Right renal cortex interstitium (tissue), 3 donors: ENCODE measurements around the gene SIPA1L2. TPM values are rescaled to one million over a fixed set of nuclear protein-coding genes. Genes with fewer than 3 reads are reported as not detected.
"Not testable (repeated sequence)": the region's sequence is repeated elsewhere in the genome, so short reads cannot be mapped to it uniquely, and the experiment has no call there.

Source experiments
- DNase-seq, 3 donors: peaks; one replicate each; pipeline ENCODE4 v3.0.0-alpha.2; 2013; ENCODE audit warnings: low read depth in 3 of 3, low spot score in 2 of 3
- polyA plus RNA-seq, 3 donors: library from polyadenylated mRNA; unstranded; fragments of 120-200 nt; gene quantifications; one replicate each; pipeline ENCODE4 v1.2.1, GENCODE V29; 2013; ENCODE audit not compliant: insufficient read length in 3 of 3

Gene SIPA1L2
- polyA plus RNA-seq, 3 donors, result 29.0 to 31.2 (median 29.5) TPM

DNA sequence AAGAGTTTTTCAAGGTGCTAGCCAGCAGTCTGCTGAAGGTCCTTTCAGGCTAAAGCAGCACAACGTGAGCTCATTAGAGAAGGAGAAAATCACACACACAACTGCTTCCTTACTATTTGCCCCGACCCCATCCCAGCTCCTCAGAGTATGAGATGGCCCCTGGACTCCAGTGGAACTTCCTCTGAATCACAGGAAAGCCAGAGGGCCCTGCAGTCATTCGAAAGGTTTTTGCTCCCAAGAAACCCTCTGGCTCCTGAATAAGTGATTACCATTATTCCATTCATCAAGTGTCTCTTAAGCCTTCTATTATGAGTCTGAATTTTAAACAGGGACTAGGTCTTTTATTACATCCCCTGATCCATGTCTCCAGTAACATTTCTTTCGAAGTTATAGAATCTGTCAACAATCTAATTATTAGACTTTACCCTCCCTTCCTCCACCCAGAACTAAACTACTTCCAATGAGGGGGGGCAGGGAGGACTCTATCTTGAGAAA, 14.6 kb downstream of the SIPA1L2 start:
- DNase-seq, result no peak

DNA sequence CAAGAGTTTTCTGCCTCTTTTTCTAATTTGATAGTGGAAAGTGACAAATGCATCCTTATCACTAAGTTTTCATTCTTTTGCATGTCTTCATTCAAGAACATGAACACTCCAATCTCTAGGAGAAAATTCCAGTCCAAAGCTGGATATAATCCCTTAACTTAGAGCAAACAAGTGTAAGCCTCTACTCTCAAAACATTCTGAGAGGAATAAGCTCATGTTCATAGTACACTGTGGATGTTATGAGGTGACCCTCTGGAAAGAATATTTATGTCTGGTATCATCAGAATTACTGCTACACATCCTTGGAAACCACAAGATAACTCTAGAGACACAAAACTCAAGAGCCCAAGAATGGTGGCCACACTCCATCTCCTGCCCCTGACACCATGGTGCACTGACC, 15.1 kb downstream of the SIPA1L2 start:
- DNase-seq, result no peak

DNA sequence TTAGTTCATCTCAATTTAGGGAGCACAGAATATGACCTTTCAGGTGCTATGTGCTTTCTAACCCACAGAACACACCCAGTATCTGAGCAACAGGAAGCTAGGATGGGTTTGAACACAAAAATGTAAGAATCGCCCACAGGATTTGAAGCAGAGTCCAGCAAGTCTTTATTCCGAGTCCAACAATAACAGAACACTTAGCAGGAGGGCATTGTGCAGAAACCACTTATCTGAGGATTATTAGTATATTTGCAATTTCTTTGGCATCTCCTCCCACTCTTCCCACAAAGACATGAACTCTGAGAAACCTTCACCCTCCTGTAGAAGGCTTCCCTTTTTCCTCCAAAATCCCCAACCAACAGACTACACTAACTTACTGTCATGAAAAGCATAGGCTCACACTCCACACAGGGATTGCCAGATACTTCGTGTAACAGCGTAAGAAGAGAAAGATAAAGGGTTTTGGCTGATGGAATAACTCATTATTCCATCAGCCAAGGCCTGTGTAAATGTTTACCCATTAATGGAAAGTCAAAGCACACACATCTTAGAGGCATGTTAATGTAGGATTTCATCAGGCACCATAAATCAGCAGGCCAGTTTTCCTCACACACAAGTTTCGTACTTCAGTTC, 16.1 kb downstream of the SIPA1L2 start:
- DNase-seq, result no peak

DNA sequence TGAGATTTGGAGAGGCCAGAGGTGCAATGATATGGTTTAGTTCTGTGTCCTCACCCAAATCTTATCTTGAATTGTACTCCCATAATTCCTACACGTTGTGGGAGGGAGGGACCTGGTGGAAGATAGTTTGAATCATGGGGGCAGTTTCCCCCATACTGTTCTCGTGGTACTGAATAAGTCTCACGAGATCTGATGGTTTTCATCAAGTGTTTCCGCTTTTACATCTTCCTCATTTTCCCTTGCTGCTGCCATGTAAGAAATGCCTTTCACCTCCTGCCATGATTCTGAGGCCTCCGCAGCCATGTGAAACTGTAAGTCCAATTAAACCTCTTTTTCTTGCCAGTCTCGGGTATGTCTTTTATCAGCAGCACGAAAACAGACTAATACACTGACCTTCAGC, 17.1 kb downstream of the SIPA1L2 start:
- DNase-seq, result not testable (repeated sequence)

DNA sequence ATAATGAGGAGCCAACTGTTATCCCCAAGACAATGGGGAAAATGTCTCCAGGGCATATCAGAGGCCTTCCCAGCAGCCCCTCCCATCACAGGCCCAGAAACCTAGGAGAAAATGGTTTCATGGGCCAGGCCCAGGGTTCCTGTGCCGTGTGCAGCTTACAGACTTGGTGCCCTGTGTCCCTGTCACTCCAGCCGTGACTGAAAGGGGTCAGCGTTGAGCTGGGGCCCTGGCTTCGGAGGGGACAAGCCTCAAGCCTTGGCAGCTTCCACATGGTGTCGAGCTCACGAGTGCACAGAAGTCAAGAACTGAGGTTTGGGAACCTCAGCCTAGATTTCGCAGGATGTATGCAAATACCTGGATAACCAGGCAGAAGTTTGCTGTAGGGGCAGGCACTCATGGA, 18.1 kb downstream of the SIPA1L2 start:
- DNase-seq, result no peak

DNA sequence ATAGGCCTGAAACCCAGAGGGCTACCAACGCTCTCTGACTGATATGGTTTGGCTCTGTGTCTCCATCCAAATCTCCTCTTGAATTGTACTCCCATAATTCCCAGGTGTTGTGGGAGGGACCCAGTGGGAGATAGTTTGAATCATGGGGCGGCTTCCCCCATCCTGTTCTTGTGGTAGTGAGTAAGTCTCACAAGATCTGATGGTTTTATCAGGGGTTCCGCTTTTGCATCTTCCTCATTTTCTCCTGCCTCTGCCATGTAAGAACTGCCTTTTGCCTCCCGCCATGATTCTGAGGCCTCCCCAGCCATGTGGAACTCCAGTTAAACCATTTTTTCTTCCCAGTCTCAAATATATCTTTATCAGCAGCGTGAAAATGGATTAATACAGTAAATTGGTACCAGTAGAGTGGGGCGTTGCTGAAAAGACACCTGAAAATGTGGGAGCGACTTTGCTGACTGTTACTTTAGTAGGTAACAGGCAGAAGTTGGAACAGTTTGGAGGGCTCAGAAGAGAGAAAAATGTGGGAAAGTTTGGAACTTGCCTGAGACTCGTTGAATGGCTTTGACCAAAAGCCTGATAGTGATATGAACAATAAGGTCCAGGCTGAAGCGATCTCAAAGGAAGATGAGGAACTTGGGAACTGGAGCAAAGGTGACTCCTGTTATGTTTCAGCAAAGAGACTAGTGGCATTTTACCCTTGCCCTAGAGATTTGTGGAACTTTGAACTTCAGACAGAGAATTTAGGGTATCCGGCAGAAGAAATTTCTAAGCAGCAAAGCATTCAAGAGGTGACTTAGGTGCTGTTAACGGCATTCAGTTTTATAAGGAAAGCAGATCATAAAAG, 18.8 kb downstream of the SIPA1L2 start:
- not testable (repeated sequence) for DNase-seq

DNA sequence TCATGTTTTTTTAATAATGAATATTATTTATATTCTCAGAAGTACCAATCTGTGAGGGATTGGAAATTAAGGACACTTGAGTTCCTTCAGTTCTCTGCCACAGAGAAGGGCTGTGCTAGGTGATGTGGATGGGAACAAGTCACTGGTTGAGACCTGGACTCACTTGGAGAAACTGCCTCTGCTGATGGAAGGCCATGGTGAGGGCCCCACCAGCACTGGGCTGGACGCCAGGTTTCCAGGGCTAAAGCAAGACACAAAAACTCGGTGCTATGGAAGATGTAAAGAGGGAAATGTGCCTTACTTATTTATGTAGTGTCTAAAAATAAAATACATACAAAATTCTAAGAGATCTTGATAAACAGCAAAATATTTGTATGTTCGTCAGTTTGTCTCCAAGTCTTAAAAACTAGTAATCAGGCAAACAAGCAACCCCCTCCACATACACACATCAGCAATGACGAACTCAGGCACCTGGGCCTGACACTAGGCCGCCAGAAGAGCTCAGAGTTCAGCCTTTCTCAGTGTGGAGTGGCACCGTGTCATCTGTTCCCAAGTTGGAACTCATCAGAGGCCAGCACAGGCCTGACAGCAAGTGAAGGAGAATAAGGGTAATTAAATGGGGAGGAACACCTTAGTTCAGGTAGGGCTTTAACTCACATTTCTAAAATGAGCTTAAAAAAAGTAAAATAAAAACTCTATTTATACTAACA, 19.6 kb downstream of the SIPA1L2 start:
- no peak for DNase-seq

DNA sequence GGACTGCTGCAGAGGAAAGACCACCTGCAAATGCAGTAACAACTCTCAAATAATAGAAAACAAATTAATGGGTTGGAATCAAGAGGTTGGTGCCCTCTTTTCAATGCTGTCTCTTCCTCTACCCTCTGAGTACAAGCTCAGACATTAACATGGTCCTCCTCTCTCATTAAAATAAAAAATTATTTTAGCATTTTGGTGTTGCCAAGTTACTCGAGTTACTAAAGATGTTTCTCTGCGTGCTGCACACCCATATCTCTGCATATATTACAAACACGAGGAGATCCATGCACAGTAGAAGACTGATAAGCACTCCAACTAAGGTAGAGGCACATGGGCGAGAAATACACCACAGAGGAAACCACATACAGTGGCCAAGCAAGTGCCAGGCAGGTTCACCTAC, 21.5 kb downstream of the SIPA1L2 start:
- DNase-seq, result no peak

DNA sequence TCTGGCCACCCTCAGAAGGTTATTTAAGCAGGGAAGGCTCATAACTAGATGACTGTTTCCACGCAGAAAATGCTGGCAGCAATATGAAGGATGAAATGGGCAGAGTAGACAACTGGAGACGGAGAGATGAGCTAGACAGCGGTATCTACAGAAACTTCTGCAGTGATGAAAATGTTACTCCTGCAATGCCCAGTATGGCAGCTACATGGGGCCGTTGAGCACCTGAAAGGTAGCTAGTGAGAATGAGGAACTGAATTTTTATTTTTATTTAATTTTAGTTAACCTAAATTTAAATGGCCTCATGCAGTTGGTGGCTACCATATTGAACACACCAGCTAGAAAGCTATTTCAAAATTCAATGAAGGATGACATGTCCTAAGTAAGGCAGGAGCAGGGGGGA, 27.3 kb downstream of the SIPA1L2 start:
- no peak for DNase-seq

DNA sequence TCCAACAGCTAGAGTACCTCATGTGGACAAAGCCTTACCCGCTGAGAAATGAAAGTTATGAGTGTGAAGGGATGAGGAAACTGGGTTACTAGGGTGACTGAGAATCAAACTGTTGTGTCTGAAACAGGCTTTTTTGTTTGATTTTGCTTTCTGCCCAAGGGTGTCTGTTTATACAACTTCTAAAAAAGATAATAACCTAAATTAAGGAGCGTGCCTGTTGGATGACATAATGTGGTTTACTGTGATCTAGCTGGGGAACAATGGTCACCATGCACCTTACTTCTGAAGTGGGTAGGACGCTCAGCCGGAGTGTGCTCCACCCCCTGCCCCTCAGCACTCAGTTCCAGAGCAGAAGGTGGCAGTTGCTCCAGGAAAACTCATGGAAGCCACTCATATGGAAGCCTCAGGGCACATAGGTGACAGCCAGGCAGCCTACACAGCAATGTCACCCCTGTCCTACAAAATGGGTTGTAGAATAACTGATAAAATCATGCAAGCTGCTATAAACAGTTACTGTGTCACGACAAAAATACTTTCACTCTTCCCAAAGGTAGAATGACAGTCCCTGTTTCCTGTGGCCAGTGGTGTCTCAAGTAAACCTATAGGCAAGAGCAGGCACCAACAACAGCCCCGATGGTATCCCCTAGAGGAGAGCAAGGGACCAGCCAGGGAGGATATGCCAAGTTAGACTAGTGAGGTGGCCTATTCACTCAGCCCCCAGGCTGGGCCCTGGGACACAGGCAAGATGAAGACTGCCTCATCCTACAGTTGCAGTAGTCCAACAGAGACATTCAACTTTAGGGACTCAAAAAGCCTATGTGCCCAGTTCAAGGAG, 29.3 kb downstream of the SIPA1L2 start:
- DNase-seq, result no peak

DNA sequence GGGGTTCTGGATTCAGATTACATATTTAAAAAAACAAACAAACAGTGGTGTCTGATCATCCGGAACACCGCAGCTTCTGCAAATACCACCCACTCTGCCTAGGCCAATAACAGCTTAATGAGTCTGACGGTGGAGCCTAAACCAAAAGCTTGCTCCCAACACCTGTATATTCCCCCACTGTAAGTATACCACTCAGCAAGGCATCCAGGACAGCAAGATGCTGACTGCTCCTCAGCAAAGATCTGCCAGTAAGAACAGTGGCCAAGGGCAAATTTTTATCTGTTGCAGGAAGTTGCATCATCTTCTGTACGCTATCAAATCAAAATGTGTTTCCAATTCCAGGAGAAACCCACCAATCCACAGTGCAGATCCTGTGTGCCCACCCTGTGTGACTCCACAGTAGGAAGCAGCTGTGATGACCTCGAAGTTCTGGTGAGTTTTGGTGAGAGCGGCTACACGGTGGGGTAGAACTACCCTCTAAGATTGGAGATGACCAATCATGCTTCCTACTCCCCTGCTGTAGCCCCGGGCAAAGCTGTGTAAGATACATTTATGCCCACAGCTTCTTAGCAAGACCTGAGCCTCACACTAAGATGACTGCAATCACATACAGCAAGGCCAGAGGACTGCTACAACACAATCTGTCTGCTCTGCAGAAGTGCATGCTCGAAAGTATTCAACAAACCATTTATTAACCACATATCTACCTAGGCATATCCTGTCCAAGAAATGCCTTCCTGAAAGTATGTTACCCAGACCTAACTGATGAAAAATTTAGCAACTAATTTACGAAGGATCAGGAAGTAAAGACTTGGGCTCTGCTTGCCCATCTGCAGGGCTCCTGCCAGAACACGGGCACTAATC, 30.5 kb downstream of the SIPA1L2 start:
- no peak for DNase-seq

DNA sequence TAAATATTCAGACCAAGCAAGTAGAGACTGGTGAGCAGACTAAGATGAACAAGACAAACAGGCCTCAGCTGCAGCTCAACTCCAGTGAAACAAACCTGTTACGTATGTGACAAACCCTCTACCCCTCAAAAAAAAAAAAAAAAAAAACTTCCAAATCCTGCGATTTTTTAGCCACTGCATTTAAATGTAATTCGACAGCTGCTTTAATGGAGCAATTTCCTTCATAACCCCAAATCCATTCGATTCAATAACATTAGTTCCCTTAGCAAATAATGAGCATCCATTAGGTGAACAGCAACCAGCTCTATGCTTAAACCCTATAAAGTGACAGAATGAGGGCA, 31.1 kb downstream of the SIPA1L2 start:
- no peak for DNase-seq

DNA sequence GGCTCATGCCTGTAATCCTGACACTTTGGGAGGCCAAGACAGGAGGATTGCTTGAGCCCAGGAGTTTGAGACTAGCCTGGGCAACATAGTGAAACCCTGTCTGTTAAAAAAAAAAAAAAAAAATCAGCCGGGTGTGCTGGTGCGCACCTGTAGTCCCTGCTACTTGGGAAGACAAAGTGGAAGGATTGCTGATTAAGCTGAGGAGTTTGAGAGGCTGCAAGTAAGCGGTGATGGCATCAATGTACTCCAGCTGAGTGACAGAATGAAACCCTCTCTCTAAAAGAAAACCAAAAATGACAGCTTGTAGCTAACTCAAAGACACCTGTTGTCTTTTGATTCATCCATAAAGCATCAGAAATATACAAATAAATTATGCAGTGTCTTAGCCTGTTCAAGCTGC, 31.8 kb downstream of the SIPA1L2 start:
- DNase-seq, result no peak

DNA sequence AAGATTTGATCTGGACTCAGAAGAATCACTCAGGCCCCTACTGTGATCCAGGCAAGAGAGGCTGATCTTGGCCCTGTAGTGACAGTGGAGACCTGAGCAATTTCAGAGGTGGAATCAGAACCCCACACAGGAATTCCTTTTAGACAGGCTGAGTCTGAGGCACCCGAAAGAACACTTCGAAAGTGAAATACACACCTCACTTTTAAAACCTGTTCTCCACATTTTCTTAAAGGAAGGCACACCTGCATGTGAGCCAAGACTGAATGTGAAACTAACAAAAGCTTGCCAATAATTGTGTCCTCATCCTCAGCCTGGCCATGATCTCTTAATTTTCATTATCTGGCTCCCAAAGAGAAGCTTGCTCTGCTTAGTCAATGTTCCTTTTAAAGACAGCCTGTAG, 32.2 kb downstream of the SIPA1L2 start:
- DNase-seq, result no peak

DNA sequence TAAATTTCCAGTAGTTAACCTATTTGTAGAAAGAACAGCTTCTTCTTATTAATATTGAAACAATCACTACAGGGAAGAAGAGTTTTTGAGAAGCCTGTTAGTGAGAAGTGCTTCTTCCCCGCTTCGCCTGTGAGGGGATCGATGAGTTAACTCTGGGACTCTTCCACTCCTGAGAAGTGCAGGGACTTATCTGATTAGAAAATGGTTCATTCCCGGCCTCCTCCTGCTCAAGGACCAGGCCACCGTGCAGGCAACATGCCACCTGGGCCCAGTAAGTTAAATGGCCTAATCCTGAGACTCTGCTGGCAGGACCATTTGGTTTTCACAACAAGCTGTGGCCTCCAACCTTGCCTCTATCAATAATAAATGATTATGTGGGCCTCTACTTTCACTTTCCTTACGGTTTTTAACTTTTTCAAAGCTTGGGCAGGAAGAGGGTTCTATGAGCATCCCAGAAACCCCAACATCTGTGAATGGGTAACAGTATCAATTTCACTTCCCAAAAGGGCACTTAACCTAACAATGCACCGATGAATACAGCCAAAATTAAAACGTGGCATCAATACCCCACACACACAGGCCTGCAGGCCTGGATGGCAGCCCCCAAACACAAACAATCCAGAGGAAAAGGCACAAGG, 33.1 kb downstream of the SIPA1L2 start:
- no peak for DNase-seq

DNA sequence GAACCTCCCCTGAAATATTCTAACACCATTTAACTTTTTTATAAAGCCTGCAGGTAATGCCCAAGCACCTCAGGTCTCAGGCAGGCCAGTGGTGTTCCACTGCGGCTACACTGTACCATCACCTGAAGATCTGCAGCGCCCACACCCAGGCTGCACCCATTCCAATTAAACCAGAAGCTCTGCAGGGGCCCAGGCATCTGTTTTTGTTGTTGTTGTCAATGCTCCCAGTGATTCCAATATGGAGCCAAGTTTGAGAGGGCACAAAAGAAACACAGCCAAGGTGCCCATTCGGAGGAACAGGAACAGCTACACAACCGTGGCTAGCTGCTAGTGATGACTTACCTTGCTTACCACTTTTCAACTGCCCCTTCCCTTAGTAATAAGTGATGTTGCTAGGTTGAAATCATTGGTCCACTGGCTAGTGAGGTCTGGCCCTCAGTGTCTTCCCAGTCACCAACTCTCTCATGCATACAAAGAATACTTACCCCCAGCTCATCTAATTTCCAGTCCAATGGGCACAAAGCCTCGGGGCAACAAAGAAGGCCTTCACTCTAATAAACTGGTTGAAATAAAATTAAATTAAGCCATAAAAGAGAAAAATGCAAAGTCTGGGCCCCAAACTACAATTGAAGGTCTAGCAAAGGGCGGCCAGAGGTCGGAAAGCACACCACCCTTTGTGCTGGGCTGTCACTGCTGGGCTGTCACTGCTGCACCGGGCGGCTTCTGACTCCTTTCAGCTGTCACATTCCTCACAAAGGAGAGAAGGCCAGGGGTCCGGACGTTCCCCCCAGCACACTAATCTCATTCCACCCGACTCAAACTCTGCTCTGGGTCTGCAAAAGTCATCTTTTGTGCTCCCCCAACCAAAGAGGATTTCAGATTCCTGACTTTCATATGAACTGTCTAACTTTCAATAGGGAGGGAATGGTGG, 34.9 kb downstream of the SIPA1L2 start:
- no peak for DNase-seq

DNA sequence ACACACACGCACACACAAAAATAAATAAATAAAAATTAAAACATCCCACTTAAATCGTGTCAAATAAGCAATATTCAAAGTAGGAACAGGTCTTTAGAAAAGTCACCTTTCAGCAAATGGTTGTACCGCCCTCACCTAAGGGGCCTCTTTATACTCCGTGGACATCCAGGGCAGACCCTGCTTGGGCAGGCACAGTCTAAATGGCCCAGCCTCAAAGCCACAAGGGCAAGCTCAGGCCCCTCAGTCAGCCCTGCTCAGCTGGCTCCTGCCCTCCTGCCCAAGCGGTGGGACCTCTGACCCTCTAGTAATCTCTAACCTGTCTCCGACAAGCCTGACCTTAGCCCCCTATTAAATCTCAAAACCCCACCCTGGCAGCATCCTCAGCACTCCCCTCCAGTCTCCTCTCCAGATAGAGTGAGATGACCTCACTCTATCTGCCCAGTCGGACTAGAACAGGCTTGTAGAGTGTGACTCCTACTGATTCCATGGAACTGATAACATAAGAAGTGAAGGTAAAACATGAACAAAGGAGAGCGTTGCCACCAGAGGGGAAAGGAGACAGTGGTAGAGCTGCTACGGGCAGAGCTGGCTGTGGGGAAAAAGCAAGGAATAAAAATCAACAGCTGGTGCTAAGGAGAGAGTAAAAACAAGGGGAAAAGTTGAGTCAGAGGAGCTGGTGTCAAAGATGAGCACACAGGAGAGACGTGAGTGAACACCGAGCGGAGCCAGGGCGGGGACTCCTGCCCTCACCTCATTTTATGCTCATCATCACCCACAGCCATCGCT, 36.0 kb downstream of the SIPA1L2 start:
- no peak for DNase-seq
